Measurements from ENCODE around the gene MTX2.

MTX2 gene

GRCh38 chr2:176242276-176242675 lies 27.0 kb upstream of the MTX2 start:
- no peak for TF ChIP-seq CTCF (conservative IDR thresholded peaks at IDR 0.05)

GRCh38 chr2:176246331-176246730 lies 22.9 kb upstream of the MTX2 start:
- no peak overlapping the region for H3K27ac ChIP-seq

More at GRCh38 chr2:176242276-176242675, 27.0 kb upstream of the MTX2 start:
- H3K27ac ChIP-seq, result no peak overlapping the region

GRCh38 chr2:176247859-176248258 lies 21.4 kb upstream of the MTX2 start:
- H3K27ac ChIP-seq, result no peak overlapping the region
- TF ChIP-seq CTCF (conservative IDR thresholded peaks at IDR 0.05), result no peak

More at GRCh38 chr2:176246331-176246730, 22.9 kb upstream of the MTX2 start:
- no peak for TF ChIP-seq CTCF (conservative IDR thresholded peaks at IDR 0.05)

- no peak overlapping the region for H3K27ac ChIP-seq
These were observed 17.3 kb upstream of the MTX2 start for GRCh38 chr2:176251928-176252327.

GRCh38 chr2:176260689-176261088 lies 8.6 kb upstream of the MTX2 start:
- no peak overlapping the region for H3K27ac ChIP-seq

More at GRCh38 chr2:176251928-176252327, 17.3 kb upstream of the MTX2 start:
- TF ChIP-seq CTCF (conservative IDR thresholded peaks at IDR 0.05), result no peak

GRCh38 chr2:176261136-176261535 lies 8.1 kb upstream of the MTX2 start:
- no peak for TF ChIP-seq CTCF (conservative IDR thresholded peaks at IDR 0.05)
- no peak overlapping the region for H3K27ac ChIP-seq

More at GRCh38 chr2:176260689-176261088, 8.6 kb upstream of the MTX2 start:
- TF ChIP-seq CTCF (conservative IDR thresholded peaks at IDR 0.05), result no peak

- peak overlapping the region; percentile 90 for H3K27ac ChIP-seq
- TF ChIP-seq CTCF (conservative IDR thresholded peaks at IDR 0.05), result no peak
These were observed 295 bp upstream of the MTX2 start for GRCh38 chr2:176268976-176269318.

Data from VCaP (cell line).